Upper lobe of right lung (tissue), 1 donor: ENCODE data around the gene CBFA2T3. TPM values are rescaled to one million over a fixed set of nuclear protein-coding genes. Genes with fewer than 3 reads are reported as not detected.

ENCODE experiments used
- ATAC-seq: fragments of 200-7000 bp; cut with Tn5 transposase; one replicate; pipeline ENCODE4 v1.9.1; 2020; ENCODE audit warnings: mild to moderate bottlenecking, moderate library complexity
- DNase-seq: peaks from one replicate; pipeline ENCODE4 v3.0.0-alpha.2; 2020
- H3K27ac ChIP-seq: fragments of 200-600 bp; one replicate; pipeline ENCODE4 v1.8.0; 2022
- H3K27me3 ChIP-seq: fragments of 200-600 bp; one replicate; pipeline ENCODE4 v1.8.0; 2022; ENCODE audit warnings: mild to moderate bottlenecking
- H3K36me3 ChIP-seq: fragments of 200-600 bp; one replicate; pipeline ENCODE4 v1.8.0; 2022
- H3K4me1 ChIP-seq: fragments of 200-600 bp; one replicate; pipeline ENCODE4 v1.8.0; 2022
- H3K4me3 ChIP-seq: fragments of 200-600 bp; one replicate; pipeline ENCODE4 v1.8.0; 2022; ENCODE audit warnings: mild to moderate bottlenecking
- H3K9me3 ChIP-seq: fragments of 200-600 bp; one replicate; pipeline ENCODE4 v1.8.0; 2022
- CTCF ChIP-seq: fragments of 200-600 bp; IDR thresholded peaks from one replicate; pipeline ENCODE4 v1.8.0; 2022; ENCODE audit warnings: antibody characterized with exemption
- intact Hi-C: fragments of 100-400 bp; cut with DNase I; formaldehyde crosslinking; loops from one replicate; pipeline ENCODE4 v1.11.0; 2022
- total RNA-seq: library from RNA; stranded (reverse); fragmentation: NEBNext Ultra II Directional; extraction: Animal tissue kit (Norgen Biotek cat#: 25700); gene quantifications from one replicate; pipeline ENCODE4 v1.2.1, GENCODE V29; 2021
- donor health status: DM: no; HTN: yes; CAD: no; lungs with severe emphysema.

CBFA2T3 gene
- total RNA-seq, 1 donor from 2014 or later: 19.0 TPM

GRCh38 chr16:88884569-88885271 lies 92.3 kb downstream of the CBFA2T3 start:
- ATAC-seq: no peak
- peaks cover 13% of the 10 kb centered on the region for H3K36me3 ChIP-seq
- intact Hi-C loops: no loop called here
- TF ChIP-seq CTCF: no peak
- no peak overlapping the region for H3K27ac ChIP-seq
- H3K4me3 ChIP-seq: no peak overlapping the region
- H3K27me3 ChIP-seq: no peaks in the 10 kb centered on the region
- H3K9me3 ChIP-seq: no peaks in the 10 kb centered on the region
- H3K4me1 ChIP-seq: peaks cover 4% of the 10 kb centered on the region
- DNase-seq: no peak

GRCh38 chr16:88883946-88884345 lies 93.1 kb downstream of the CBFA2T3 start:
- intact Hi-C loops: no loop called here
- Histone ChIP-seq H3K4me3 (no peak overlapping the region), H3K27me3 (no peaks in the 10 kb centered on the region), H3K36me3 (peaks cover 20% of the 10 kb centered on the region), H3K27ac (no peak overlapping the region), H3K4me1 (peaks cover 4% of the 10 kb centered on the region), H3K9me3 (no peaks in the 10 kb centered on the region)
- DNase-seq (no peak), ATAC-seq (no peak)
- no peak for TF ChIP-seq CTCF

GRCh38 chr16:88883117-88883895 lies 93.7 kb downstream of the CBFA2T3 start:
- no peak for TF ChIP-seq CTCF
- H3K4me1 ChIP-seq: peaks cover 4% of the 10 kb centered on the region
- DNase-seq: no peak

GRCh38 chr16:88882358-88883030 lies 94.5 kb downstream of the CBFA2T3 start:
- ATAC-seq (peak; percentile 8), DNase-seq (no peak)
- no peaks in the 10 kb centered on the region for H3K9me3 ChIP-seq
- no peak for TF ChIP-seq CTCF
- H3K4me3 ChIP-seq: no peak overlapping the region
- intact Hi-C loops: no loop called here
- H3K4me1 ChIP-seq: peaks cover 4% of the 10 kb centered on the region
- no peak overlapping the region for H3K27ac ChIP-seq
- no peaks in the 10 kb centered on the region for H3K27me3 ChIP-seq
- peaks cover 22% of the 10 kb centered on the region for H3K36me3 ChIP-seq

More at GRCh38 chr16:88883117-88883895, 93.7 kb downstream of the CBFA2T3 start:
- no peak for ATAC-seq
- Histone ChIP-seq H3K36me3 (peaks cover 22% of the 10 kb centered on the region), H3K9me3 (no peaks in the 10 kb centered on the region), H3K4me3 (no peak overlapping the region), H3K27ac (no peak overlapping the region), H3K27me3 (no peaks in the 10 kb centered on the region)
- intact Hi-C loops: no loop called here

GRCh38 chr16:88881675-88882357 lies 95.2 kb downstream of the CBFA2T3 start:
- Histone ChIP-seq H3K36me3 (peaks cover 22% of the 10 kb centered on the region), H3K4me3 (no peak overlapping the region), H3K4me1 (peaks cover 4% of the 10 kb centered on the region), H3K27ac (no peak overlapping the region), H3K9me3 (no peaks in the 10 kb centered on the region), H3K27me3 (no peaks in the 10 kb centered on the region)
- intact Hi-C loops: no loop called here
- no peak for TF ChIP-seq CTCF
- ATAC-seq (no peak), DNase-seq (no peak)
